ENCODE results near the gene EIPR1. TPM values are rescaled to one million over a fixed set of nuclear protein-coding genes. Genes with fewer than 3 reads are reported as not detected.

The EIPR1 gene
- total and polyA plus RNA-seq, 2 of the 4 experiments (the other 2 are of a cell fraction) = 46.5 to 67.4 TPM

GRCh38 chr2:3427272-3427671 lies 49.7 kb upstream of the EIPR1 start:
- Histone ChIP-seq H3K9me1 (ENCODE audit: insufficient read depth, low read length) (no peaks in the 10 kb centered on the region), H3K27ac (ENCODE audit: insufficient read depth, low read length) (no peak overlapping the region), H2BK15ac (ENCODE audit: low read depth, low read length) (no peak overlapping the region), H2AK5ac (ENCODE audit: low read depth, low read length) (no peak overlapping the region), H2AFZ (replicated peaks; ENCODE audit: low read length, poor library complexity) (no peak overlapping the region), H3K4me3 (ENCODE audit: insufficient read depth, low read depth, low read length) (no peak overlapping the region), H3K14ac (replicated peaks; ENCODE audit: low read depth, low read length) (no peak overlapping the region), H4K20me1 (ENCODE audit: insufficient read depth, low read length) (peaks cover 4% of the 10 kb centered on the region; the same call in 1 of the 2 replicates), H2AK9ac (replicated peaks; ENCODE audit: low read depth, low read length, poor library complexity) (no peak overlapping the region), H3K9me3 (ENCODE audit: control insufficient read depth, insufficient read depth, low read length) (no peaks in the 10 kb centered on the region), H4K8ac (ENCODE audit: low read depth in 2 of 2, low read length in 2 of 2) (no peak overlapping the region), H4K91ac (ENCODE audit: insufficient read depth, low read depth, low read length) (no peak overlapping the region), H3K79me1 (ENCODE audit: low read depth in 1 of 2, low read length in 2 of 2) (peaks cover 28 to 30% of the 10 kb centered on the region in 2 experiments), H3K18ac (ENCODE audit: low read depth, low read length) (no peak overlapping the region), H3K23ac (ENCODE audit: low read depth, low read length) (no peak overlapping the region), H3K9ac (ENCODE audit: low read depth, low read length) (no peak overlapping the region), H3K4me2 (ENCODE audit: low read depth, low read length) (no peak overlapping the region), H4K5ac (ENCODE audit: low read depth, low read length) (no peak overlapping the region), H2BK5ac (ENCODE audit: low read depth, low read length, poor library complexity, severe bottlenecking) (no peak overlapping the region), H3K4me1 (ENCODE audit: control insufficient read depth, insufficient read depth, low read length) (peaks cover 4% of the 10 kb centered on the region; the same call in 1 of the 2 replicates), H3K36me3 (ENCODE audit: control insufficient read depth, insufficient read depth, low read length) (peaks cover 46% of the 10 kb centered on the region), H3K27me3 (ENCODE audit: control insufficient read depth, insufficient read depth, low read length) (no peaks in the 10 kb centered on the region), H3K4ac (ENCODE audit: low read depth, low read length) (no peak overlapping the region), H2BK20ac (ENCODE audit: low read depth, low read length) (no peak overlapping the region), H2BK120ac (ENCODE audit: low read depth, low read length) (no peak overlapping the region), H3K56ac (ENCODE audit: extremely low read depth, insufficient read depth, low read length) (no peak overlapping the region)
- dilution Hi-C loops (cut with HindIII; ENCODE audit: low sequenced_read_pairs, unreplicated experiment) = no loop called here
- intact Hi-C loops (cut with micrococcal nuclease) = no loop called here
- ATAC-seq (ENCODE audit: low read depth) (no peak), DNase-seq (no peak)
- ChIA-PET CTCF (interaction anchor here (2.5 kb wide), 1 partner anchor 35 kb away, joined by 9 read pairs; no protein-coding TSS in a partner anchor), POLR2A (ENCODE audit: unreplicated experiment) (no interaction called here)
- 80% methylated on average over 1 of the region's 6 CpGs; no CpG with 5 or more reads in 1 of the 2 experiments for WGBS, 2 experiments (ENCODE audit: extremely low coverage in 2 of 2, insufficient read length in 1 of 2)
- in situ Hi-C loops (cut with MboI; ENCODE audit: low sequenced_read_pairs) = loop anchor here (10.0 kb wide), 1 partner anchor 218 kb away; no protein-coding TSS in a partner anchor
- no TSS peak for BruUV-seq (replicated peaks)
- TF ChIP-seq BHLHE40 (IDR thresholded peaks at IDR 0.05; ENCODE audit: low read depth, low read length) (no peak), CTCF (conservative IDR thresholded peaks at IDR 0.05; ENCODE audit: low read depth, low read length) (no peak), RFX5 (IDR thresholded peaks at IDR 0.05; ENCODE audit: low read depth, low read length) (no peak), SMC3 (IDR thresholded peaks at IDR 0.05; ENCODE audit: low read depth, low read length) (no peak), CHD1 (IDR thresholded peaks at IDR 0.05; ENCODE audit: low read depth, low read length) (no peak)

Measured in IMR-90 (cell line).